OCI-LY3 (cell line): ENCODE measurements around the gene PDK2.

ENCODE experiments used
- CTCF ChIP-seq: fragments of 200-600, 300-600 bp; sonication (generic); IDR thresholded peaks from 2 replicates; pipeline ENCODE4 v1.5.1; 2014; ENCODE audit warnings: antibody characterized with exemption, low read length, low read depth
- EZH2phosphoT487 ChIP-seq: fragments of 200-600 bp; shearing (Covaris generic); IDR thresholded peaks from 2 replicates; pipeline ENCODE4 v1.6.1; 2018; ENCODE audit warnings: antibody characterized with exemption, mixed run types, low read depth

DNA sequence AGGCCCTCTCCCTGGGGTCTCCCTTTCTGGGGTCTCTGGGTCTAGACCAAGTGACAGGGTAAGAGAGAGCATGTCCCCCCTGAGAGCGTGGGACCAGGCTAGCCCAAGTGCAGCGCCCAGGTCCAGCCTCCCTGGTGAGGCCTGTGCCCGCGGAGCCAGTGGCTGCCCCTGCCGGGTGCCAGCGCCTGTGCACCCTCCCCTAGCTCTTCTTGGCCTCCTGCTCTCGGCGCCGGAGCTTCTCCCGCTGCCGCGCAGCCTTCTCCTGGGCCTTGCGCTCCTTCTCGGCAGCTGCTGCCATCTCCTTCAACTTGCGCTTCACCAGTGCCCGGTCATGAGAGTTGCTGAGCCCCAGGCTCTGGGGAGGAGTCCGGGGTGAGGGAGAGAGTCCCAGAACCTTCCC is 17.5 kb downstream of the PDK2 start:
- TF ChIP-seq CTCF (no peak), EZH2phosphoT487 (no peak)
